Activated CD4-positive, CD25-positive, alpha-beta regulatory T cell treated with anti-CD3 and anti-CD28 coated beads, Interleukin-2, amount 50 U/mL, for 24 hours (primary cell): ENCODE results near the gene MS4A14.
"Not testable (repeated sequence)": the region's sequence is repeated elsewhere in the genome, so short reads cannot be mapped to it uniquely, and the experiment has no call there.

Source experiments
- ATAC-seq, 2 donors: fragments of 150-1000 bp; cut with Tn5 transposase; one replicate each; pipeline ENCODE4 v1.10.0; 2021; ENCODE audit warnings: mild to moderate bottlenecking in 1 of 2, moderate library complexity in 1 of 2

MS4A14 gene

DNA sequence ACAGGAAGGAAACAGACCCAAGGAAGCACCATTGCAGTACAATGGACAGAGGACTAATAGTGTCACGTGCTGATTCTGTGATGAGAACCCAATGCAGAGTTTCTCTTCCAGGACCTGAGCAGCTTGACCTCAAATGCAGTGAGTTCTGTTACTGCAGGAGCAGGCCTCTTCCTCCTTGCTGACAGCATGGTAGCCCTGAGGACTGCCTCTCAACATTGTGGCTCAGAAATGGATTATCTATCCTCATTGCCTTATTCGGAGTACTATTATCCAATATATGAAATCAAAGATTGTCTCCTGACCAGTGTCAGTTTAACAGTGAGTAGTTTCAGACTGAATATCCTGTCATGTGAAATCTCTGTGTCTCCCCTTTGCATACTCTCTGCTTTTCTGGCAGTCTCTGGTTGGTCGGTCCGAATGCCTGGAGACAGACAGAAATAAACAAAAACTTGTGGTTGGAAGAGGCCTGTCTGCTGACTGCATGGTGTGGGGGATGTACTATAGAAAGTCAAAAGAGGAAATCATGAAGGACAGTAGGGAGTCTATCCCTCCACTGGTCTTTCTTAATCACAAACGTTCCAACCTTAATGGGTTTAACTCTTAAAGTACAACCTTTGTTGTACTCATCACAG lies 6.9 kb upstream of the MS4A14 start:
- no peak for ATAC-seq

- ATAC-seq: no peak
Measured at GRCh38 chr11:60390419-60390818, 5.8 kb upstream of the MS4A14 start.

GRCh38 chr11:60392361-60392760 lies 3.9 kb upstream of the MS4A14 start:
- no peak for ATAC-seq

- no peak for ATAC-seq
Measured at GRCh38 chr11:60393016-60393415, 3.2 kb upstream of the MS4A14 start.

DNA sequence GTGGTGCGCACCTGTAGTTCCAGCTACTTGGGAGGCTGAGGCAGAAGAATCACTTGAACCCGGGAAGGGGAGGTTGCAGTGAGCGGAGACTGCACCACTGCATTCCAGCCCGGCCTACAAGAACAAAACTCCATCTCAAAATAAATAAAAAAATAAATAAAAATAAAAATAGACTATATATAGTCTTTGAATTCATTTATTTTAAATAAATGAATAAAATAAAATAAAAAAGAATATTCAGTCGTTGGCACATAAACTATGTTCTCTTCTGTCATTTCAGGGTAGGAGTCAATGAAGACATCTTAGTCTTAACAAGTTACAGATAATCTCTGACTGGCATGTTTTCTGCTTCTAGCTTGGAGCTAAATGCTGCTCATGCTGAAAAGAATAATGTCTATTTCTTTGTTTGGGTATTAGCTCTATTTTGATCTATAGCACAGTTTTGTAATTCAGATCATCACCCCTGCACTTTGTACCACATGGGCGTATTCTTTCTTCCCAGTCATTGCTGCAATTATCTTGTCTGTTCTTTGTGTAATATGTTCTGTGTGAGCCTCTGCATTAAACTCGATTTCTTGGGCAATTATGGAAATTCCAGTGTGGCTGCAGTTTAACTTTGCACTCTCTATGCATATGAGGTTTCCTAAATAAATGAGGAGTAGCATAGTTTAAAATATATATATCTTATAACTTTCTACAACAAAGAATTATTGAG lies 1.4 kb upstream of the MS4A14 start:
- ATAC-seq: no peak

- no peak for ATAC-seq
Measured at GRCh38 chr11:60396799-60397198, 540 bp downstream of the MS4A14 start.

GRCh38 chr11:60420015-60420414 lies 23.8 kb downstream of the MS4A14 start:
- no peak for ATAC-seq

GRCh38 chr11:60422609-60423008 lies 26.4 kb downstream of the MS4A14 start:
- ATAC-seq: no peak

DNA sequence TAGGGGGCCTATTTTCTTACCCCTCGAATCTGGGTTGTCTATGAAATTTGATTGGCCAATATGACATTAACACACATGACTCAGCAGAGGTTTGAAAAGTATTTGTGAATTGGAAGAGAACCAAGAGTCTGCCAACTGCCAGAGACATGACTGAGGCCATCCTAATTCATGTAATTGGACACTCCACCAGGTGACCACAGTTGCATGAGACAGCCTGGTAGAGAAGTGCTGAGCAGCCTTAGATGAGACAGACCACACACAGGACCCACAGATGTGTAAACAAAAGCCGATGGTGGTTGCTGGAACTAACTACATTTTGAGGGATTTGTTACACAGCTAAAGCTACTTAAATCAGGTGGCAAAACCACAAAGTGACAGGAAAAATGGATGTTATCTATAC lies 32.3 kb downstream of the MS4A14 start:
- ATAC-seq: no peak

DNA sequence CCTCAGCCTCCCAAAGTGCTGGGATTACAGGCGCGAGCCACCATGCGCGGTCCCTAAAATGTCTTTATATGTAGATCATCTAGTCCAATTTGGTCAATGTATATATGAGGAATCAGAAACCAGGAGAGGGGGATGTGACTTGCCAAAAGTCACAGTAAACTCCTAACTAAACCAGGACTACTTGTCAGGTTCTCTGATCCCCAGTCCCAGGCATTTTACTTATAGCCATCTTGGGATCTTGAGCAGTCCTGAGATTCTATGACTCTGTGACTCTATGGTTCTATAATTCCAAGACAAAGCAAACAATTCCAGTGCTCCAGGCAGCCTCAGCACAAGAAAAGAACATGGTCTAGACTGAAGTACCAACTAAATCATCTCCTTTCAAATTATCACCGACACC lies 33.0 kb downstream of the MS4A14 start, which contains the start of gene MS4A5:
Gene MS4A5, plus strand, starts transcription at position 301 of the 400 bp plus-strand sequence. CDS start 103 bp downstream, outside the sequence.
- ATAC-seq: no peak

- ATAC-seq: no peak
Measured at GRCh38 chr11:60431251-60431650, 35.0 kb downstream of the MS4A14 start.

DNA sequence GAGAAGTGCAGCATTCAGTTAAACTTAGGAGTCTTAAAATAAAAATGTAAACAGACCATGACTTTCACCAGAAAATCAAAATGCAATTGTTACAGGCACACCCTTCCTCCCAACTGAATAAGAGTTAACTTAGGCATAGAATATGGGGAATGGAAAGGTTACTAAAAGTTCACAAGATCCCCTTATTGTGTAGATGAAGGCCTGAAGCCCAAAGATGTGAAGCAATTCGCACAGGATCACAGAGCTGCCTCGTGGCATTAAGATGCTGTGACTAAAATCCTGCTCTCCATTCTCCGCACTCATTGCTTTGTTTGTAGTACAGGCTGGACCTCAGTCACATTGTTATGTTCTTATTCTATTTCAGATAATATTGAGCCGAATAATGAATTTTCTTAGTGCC lies 37.1 kb downstream of the MS4A14 start:
- no peak for ATAC-seq

DNA sequence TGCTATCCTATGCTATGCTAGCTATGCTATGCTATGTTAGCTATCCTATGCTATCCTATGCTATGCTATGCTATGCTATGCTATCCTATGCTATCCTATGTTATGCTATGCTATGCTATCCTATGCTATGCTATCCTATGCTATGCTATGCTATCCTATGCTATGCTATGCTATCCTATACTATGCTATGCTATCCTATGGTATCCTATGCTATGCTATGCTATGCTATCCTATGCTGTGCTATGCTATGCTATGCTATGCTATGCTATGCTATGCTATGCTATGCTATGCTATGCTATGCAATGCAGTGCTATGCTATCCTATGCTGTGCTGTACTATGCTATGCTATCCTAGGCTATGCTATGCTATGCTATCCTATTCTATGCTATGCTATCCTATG lies 50.8 kb downstream of the MS4A14 start:
- no peak for ATAC-seq

GRCh38 chr11:60447846-60448245 lies 51.6 kb downstream of the MS4A14 start:
- no peak for ATAC-seq

GRCh38 chr11:60451185-60451584 lies 54.9 kb downstream of the MS4A14 start:
- not testable (repeated sequence) for ATAC-seq

DNA sequence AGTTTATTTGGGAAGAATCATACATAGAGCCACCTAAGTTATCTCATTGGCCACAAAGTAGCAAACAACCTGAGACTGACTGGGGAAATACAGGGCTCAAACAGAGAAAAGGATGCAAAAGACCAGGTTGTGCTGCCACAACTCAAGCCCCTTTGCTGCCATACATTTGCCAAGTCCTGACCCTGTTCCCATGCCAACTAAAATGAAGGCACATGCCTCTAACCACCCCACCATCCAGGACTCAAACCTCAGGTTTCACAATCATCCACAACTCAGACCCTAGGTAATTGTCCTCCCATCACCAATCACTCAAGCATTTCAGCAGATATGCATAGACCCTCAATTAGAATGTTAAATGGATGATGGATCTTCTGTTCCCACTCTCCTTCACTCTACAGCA lies 58.0 kb downstream of the MS4A14 start:
- no peak for ATAC-seq

GRCh38 chr11:60455531-60456042 lies 59.3 kb downstream of the MS4A14 start, which contains the start of gene MS4A1:
Gene MS4A1, plus strand, starts transcription at chr11:60455847. Its CDS starts 6,528 bp downstream, at chr11:60462375.
- ATAC-seq: peak; percentile 60 to 72

GRCh38 chr11:60457576-60457975 lies 61.3 kb downstream of the MS4A14 start:
- ATAC-seq: no peak

DNA sequence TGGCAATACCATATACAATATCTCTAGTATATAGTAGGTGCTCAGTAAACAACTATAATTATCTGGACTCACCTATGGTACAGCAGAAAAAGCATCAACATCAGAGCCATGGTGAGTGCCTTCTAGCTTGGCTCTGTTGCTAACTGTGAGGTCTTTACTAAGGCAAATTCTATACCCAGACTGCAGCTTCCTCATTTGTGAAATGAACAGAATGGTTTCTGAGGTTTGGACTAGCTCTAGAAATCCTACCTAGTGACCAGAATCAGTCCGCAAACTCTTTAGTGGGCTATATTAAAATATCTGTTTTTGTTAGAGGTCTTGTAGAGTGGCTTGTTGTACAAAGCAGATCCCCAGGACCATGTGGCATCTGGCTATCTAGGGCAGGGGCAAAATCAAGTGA lies 63.1 kb downstream of the MS4A14 start:
- peak in 1 of 2 donors; percentile 35 for ATAC-seq
